CD4-positive, alpha-beta T cell treated with Interleukin-17A for 4 hours (primary cell): ENCODE data around the gene CHKB.
A peak's percentile ranks its signal among the peaks of the same experiment; 100 is the strongest.
"Not testable (repeated sequence)": the region's sequence is repeated elsewhere in the genome, so short reads cannot be mapped to it uniquely, and the experiment has no call there.

Experiments
- DNase-seq: peaks from one replicate; pipeline ENCODE4 v3.0.0-alpha.2; 2020; ENCODE audit warnings: mixed read lengths

Gene CHKB

GRCh38 chr22:50611341-50612060 lies 28.9 kb upstream of the CHKB start:
- no peak for DNase-seq

- no peak for DNase-seq
Observed at GRCh38 chr22:50610581-50610980, 27.9 kb upstream of the CHKB start.

- no peak for DNase-seq
Observed at GRCh38 chr22:50610041-50610451, 27.4 kb upstream of the CHKB start.

- no peak for DNase-seq
Observed at GRCh38 chr22:50609599-50609998, 26.9 kb upstream of the CHKB start.

- DNase-seq, result no peak
Observed at GRCh38 chr22:50608996-50609395, 26.3 kb upstream of the CHKB start.

GRCh38 chr22:50608058-50608840 lies 25.6 kb upstream of the CHKB start:
- DNase-seq, result not testable (repeated sequence)

- no peak for DNase-seq
Observed at GRCh38 chr22:50607659-50608020, 25.0 kb upstream of the CHKB start.

- no peak for DNase-seq
Observed at GRCh38 chr22:50606946-50607658, 24.5 kb upstream of the CHKB start.

GRCh38 chr22:50606165-50606945 lies 23.7 kb upstream of the CHKB start:
- peak; percentile 16 for DNase-seq

- DNase-seq, result no peak
Observed at GRCh38 chr22:50605613-50606074, 23.0 kb upstream of the CHKB start.

GRCh38 chr22:50605002-50605612 lies 22.5 kb upstream of the CHKB start:
- no peak for DNase-seq

- no peak for DNase-seq
Observed at GRCh38 chr22:50604256-50605001, 21.8 kb upstream of the CHKB start.

GRCh38 chr22:50603511-50604255 lies 21.0 kb upstream of the CHKB start:
- no peak for DNase-seq

- no peak for DNase-seq
Observed at GRCh38 chr22:50602338-50602700, 19.7 kb upstream of the CHKB start.

- DNase-seq, result no peak
Observed at GRCh38 chr22:50601669-50602337, 19.2 kb upstream of the CHKB start.

- no peak for DNase-seq
Observed at GRCh38 chr22:50600967-50601668, 18.5 kb upstream of the CHKB start.

GRCh38 chr22:50600538-50600937 lies 17.9 kb upstream of the CHKB start, which contains the start of gene MAPK8IP2:
Gene MAPK8IP2, plus strand, starts transcription at chr22:50600793. Its CDS starts 26 bp downstream, at chr22:50600819.
- DNase-seq, result peak; percentile 13

GRCh38 chr22:50599816-50600455 lies 17.3 kb upstream of the CHKB start:
- DNase-seq, result peak; percentile 70

GRCh38 chr22:50597097-50597496 lies 14.4 kb upstream of the CHKB start:
- DNase-seq, result no peak
